Left kidney (tissue), 2 donors: ENCODE data around the gene MPPED2. TPM values are rescaled to one million over a fixed set of nuclear protein-coding genes. Genes with fewer than 3 reads are reported as not detected.
"Not testable (repeated sequence)": the region's sequence is repeated elsewhere in the genome, so short reads cannot be mapped to it uniquely, and the experiment has no call there.

Experiments used
- DNase-seq: peaks from one replicate; pipeline ENCODE4 v3.0.0-alpha.2; 2013
- polyA plus RNA-seq: library from polyadenylated mRNA; unstranded; fragments of 120-200 nt; gene quantifications from one replicate; pipeline ENCODE4 v1.2.1, GENCODE V29; 2013; ENCODE audit not compliant: insufficient read length

MPPED2 gene
- polyA plus RNA-seq, 1 donor: 19.0 TPM

GRCh38 chr11:30579415-30580175, 6.6 kb downstream of the MPPED2 start:
- DNase-seq: no peak

GRCh38 chr11:30578406-30578805, 7.7 kb downstream of the MPPED2 start:
- no peak for DNase-seq

GRCh38 chr11:30573951-30574350, 12.2 kb downstream of the MPPED2 start:
- no peak for DNase-seq

- peak; percentile 34 for DNase-seq
Observed at GRCh38 chr11:30568931-30569330, 17.2 kb downstream of the MPPED2 start.

GRCh38 chr11:30567644-30568043, 18.5 kb downstream of the MPPED2 start:
- no peak for DNase-seq

GRCh38 chr11:30567120-30567519, 19.0 kb downstream of the MPPED2 start:
- no peak for DNase-seq

GRCh38 chr11:30566482-30566881, 19.7 kb downstream of the MPPED2 start:
- DNase-seq: no peak

- no peak for DNase-seq
Observed at GRCh38 chr11:30565027-30565426, 21.1 kb downstream of the MPPED2 start.

GRCh38 chr11:30561691-30562415, 24.3 kb downstream of the MPPED2 start:
- no peak for DNase-seq

- DNase-seq: no peak
Observed at GRCh38 chr11:30560206-30561106, 25.7 kb downstream of the MPPED2 start.

- DNase-seq: no peak
Observed at GRCh38 chr11:30559004-30559403, 27.1 kb downstream of the MPPED2 start.

GRCh38 chr11:30554587-30554986, 31.6 kb downstream of the MPPED2 start:
- not testable (repeated sequence) for DNase-seq

GRCh38 chr11:30553521-30554110, 32.5 kb downstream of the MPPED2 start:
- no peak for DNase-seq

GRCh38 chr11:30552839-30553238, 33.3 kb downstream of the MPPED2 start:
- no peak for DNase-seq

GRCh38 chr11:30550022-30550542, 36.1 kb downstream of the MPPED2 start:
- no peak for DNase-seq

- no peak for DNase-seq
Observed at GRCh38 chr11:30549565-30549964, 36.6 kb downstream of the MPPED2 start.

GRCh38 chr11:30546334-30546733, 39.8 kb downstream of the MPPED2 start:
- no peak for DNase-seq

GRCh38 chr11:30545507-30545906, 40.6 kb downstream of the MPPED2 start:
- DNase-seq: no peak

GRCh38 chr11:30543066-30543465, 43.1 kb downstream of the MPPED2 start:
- DNase-seq: no peak

- DNase-seq: peak; percentile 30
Observed at GRCh38 chr11:30540781-30541180, 45.4 kb downstream of the MPPED2 start.

GRCh38 chr11:30538251-30538650, 47.9 kb downstream of the MPPED2 start:
- no peak for DNase-seq

GRCh38 chr11:30535818-30536217, 50.3 kb downstream of the MPPED2 start:
- DNase-seq: no peak
